Measurements from ENCODE around the gene NBEA. TPM values are rescaled to one million over a fixed set of nuclear protein-coding genes. Genes with fewer than 3 reads are reported as not detected.
"Not testable (repeated sequence)": the region's sequence is repeated elsewhere in the genome, so short reads cannot be mapped to it uniquely, and the experiment has no call there.

Gene NBEA
- total RNA-seq, 4 donors from 2014 or later: 0.34 to 10.3 (median 2.4) TPM

DNA sequence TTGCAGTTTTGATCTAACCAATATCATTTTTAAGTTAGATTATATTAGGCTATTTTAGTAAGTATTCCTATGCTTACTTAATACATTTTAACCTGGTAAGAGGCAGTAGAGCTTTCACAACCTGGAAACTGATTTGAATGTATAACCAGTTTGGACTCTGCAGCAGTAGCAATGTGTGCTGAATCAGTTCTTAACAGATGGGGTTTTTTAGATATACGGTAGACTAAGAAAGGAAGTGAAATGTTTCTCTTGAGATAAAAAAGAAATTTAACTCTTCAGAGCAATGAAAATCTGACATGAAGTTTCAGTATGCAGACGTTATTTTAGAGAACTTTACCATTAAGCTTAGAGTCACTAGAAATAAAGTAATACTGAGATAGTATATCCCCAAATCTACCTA is 2.7 kb downstream of the NBEA start:
- peak overlapping the region in 1 of 4 donors; percentile 77 for H3K4me3 ChIP-seq
- no peak overlapping the region for H3K27ac ChIP-seq
- no peak for DNase-seq
- no peak for TF ChIP-seq CTCF (IDR thresholded peaks at IDR 0.05)
- TF ChIP-seq POLR2A (IDR thresholded peaks at IDR 0.05): no peak
- WGBS, 2 donors: 34 to 45% methylated on average over 2 of the region's 2 CpGs
- H3K4me1 ChIP-seq: peaks cover 0 to 25% (median 10%) of the 10 kb centered on the region in 3 donors
- H3K36me3 ChIP-seq: no peaks in the 10 kb centered on the region
- H3K27me3 ChIP-seq: peaks cover 0 to 29% (median 0%) of the 10 kb centered on the region in 4 donors
- intact Hi-C loops (cut with DNase I): no loop called here
- no peaks in the 10 kb centered on the region for H3K9me3 ChIP-seq

GRCh38 chr13:34951528-34951927 is 9.5 kb downstream of the NBEA start:
- TF ChIP-seq POLR2A (IDR thresholded peaks at IDR 0.05): no peak
- no peak for TF ChIP-seq CTCF (IDR thresholded peaks at IDR 0.05)
- no peaks in the 10 kb centered on the region for H3K36me3 ChIP-seq
- no peak overlapping the region for H3K4me3 ChIP-seq
- DNase-seq: no peak
- H3K27me3 ChIP-seq: no peaks in the 10 kb centered on the region
- intact Hi-C loops (cut with DNase I): no loop called here
- H3K4me1 ChIP-seq: no peaks in the 10 kb centered on the region
- no peak overlapping the region for H3K27ac ChIP-seq
- H3K9me3 ChIP-seq: no peaks in the 10 kb centered on the region

DNA sequence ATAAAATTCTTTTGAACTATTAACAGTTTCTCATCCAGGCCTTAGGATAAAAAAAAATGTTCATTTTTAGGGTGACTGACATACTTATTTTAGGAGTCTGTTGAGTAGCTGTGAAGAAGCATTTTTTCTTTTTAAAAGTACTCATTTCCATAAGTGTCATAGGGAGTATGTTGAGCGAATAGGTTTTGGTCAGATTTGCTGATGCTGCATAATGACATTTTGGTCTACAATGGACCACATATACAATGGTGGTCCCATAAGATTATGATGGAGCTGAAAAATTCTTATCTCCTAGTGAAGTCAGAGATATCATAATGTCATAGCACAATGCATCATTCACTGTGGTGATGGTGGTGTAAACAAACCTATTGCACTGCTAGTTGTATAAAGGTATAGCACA is 17.4 kb downstream of the NBEA start:
- no peaks in the 10 kb centered on the region for H3K36me3 ChIP-seq
- 63 to 95% methylated on average over 1 of the region's 1 CpG for WGBS, 2 donors
- no peaks in the 10 kb centered on the region for H3K9me3 ChIP-seq
- no peak for DNase-seq
- no peak overlapping the region for H3K4me3 ChIP-seq
- intact Hi-C loops (cut with DNase I): no loop called here
- no peak for TF ChIP-seq POLR2A (IDR thresholded peaks at IDR 0.05)
- TF ChIP-seq CTCF (IDR thresholded peaks at IDR 0.05): no peak
- no peaks in the 10 kb centered on the region for H3K4me1 ChIP-seq
- no peak overlapping the region for H3K27ac ChIP-seq
- H3K27me3 ChIP-seq: no peaks in the 10 kb centered on the region

- Histone ChIP-seq H3K27ac (no peak overlapping the region), H3K36me3 (no peaks in the 10 kb centered on the region), H3K4me1 (no peaks in the 10 kb centered on the region), H3K4me3 (no peak overlapping the region), H3K27me3 (no peaks in the 10 kb centered on the region), H3K9me3 (no peaks in the 10 kb centered on the region)
- TF ChIP-seq CTCF (IDR thresholded peaks at IDR 0.05) (no peak), POLR2A (IDR thresholded peaks at IDR 0.05) (no peak)
- WGBS, 2 donors: 80 to 86% methylated on average over 4 of the region's 4 CpGs
- intact Hi-C loops (cut with DNase I): no loop called here
- no peak for DNase-seq
Measured at GRCh38 chr13:34964558-34964957, 22.5 kb downstream of the NBEA start.

DNA sequence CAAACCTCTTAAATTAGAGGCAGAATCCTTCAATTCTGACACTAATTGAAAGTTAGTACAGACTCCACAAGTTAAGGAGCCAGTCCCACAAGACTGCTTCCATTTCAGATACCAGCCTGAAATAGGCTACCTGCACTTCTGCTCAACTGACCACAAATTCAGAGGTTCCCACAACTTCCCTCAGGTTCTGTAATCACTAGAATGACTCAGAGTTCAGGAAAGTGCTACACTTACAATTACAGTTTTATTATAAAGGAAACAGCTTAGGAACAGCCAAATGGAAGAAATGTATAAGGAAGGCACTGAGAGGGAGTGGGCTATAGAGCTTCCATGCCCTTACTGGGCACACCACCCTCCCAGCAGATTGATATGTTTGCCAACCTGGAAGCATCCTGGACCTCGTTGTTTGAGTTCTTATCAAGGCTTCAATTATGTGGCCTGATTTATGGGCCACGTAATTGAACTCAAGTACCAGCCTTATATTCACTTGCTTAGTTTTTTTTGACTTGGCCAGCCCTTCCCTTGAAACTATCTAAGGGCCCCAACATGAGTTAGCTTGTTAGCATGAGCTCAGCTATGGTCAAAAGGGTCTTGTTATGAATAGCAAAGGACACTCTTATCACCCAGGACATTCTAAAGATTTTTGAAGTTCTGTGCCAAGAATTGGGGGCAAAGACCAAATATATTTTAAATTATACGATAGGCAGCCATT is 25.9 kb downstream of the NBEA start:
- Histone ChIP-seq H3K36me3 (no peaks in the 10 kb centered on the region), H3K4me3 (no peak overlapping the region), H3K4me1 (no peaks in the 10 kb centered on the region), H3K27ac (no peak overlapping the region), H3K27me3 (no peaks in the 10 kb centered on the region), H3K9me3 (peaks cover 0 to 8% (median 0%) of the 10 kb centered on the region in 3 donors)
- intact Hi-C loops (cut with DNase I): no loop called here
- TF ChIP-seq CTCF (IDR thresholded peaks at IDR 0.05) (no peak), POLR2A (IDR thresholded peaks at IDR 0.05) (no peak)
- WGBS, 2 donors: 60 to 79% methylated on average over 3 of the region's 3 CpGs
- DNase-seq: no peak

DNA sequence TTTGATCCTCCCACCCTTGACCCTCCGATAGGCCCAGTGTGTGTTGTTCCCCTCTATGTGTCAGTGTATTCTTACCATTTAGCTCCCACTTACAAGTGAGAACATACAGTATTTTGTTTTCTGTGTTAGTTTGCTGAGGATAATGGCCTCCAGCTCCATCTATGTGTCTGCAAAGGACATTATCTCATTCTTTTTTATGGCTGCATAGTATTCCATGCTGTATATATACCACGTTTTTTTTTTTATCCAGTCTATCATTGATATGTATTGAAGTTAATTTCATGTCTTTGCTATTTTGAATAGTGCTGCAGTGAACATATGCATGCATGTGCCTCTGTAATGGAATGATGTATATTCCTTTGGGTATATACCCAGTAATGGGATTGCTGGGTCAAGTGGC is 27.5 kb downstream of the NBEA start:
- H3K27me3 ChIP-seq; H3K4me1 ChIP-seq; H3K4me3 ChIP-seq; H3K27ac ChIP-seq; intact Hi-C loops (cut with DNase I); DNase-seq; H3K36me3 ChIP-seq: not testable (repeated sequence)
- peaks cover 0 to 14% (median 0%) of the 10 kb centered on the region in 3 donors for H3K9me3 ChIP-seq
- 76 to 94% methylated on average over 2 of the region's 2 CpGs for WGBS, 2 donors
